Measurements from ENCODE around the gene CNTROB.

CNTROB gene, protein sequence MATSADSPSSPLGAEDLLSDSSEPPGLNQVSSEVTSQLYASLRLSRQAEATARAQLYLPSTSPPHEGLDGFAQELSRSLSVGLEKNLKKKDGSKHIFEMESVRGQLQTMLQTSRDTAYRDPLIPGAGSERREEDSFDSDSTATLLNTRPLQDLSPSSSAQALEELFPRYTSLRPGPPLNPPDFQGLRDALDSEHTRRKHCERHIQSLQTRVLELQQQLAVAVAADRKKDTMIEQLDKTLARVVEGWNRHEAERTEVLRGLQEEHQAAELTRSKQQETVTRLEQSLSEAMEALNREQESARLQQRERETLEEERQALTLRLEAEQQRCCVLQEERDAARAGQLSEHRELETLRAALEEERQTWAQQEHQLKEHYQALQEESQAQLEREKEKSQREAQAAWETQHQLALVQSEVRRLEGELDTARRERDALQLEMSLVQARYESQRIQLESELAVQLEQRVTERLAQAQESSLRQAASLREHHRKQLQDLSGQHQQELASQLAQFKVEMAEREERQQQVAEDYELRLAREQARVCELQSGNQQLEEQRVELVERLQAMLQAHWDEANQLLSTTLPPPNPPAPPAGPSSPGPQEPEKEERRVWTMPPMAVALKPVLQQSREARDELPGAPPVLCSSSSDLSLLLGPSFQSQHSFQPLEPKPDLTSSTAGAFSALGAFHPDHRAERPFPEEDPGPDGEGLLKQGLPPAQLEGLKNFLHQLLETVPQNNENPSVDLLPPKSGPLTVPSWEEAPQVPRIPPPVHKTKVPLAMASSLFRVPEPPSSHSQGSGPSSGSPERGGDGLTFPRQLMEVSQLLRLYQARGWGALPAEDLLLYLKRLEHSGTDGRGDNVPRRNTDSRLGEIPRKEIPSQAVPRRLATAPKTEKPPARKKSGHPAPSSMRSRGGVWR

GRCh38 chr17:7931709-7932482 lies at the start of gene CNTROB, which contains the start of gene TRAPPC1:
CNTROB (plus strand) TSS chr17:7932206; CDS start chr17:7933080, 874 bp downstream.
TRAPPC1 (minus strand) TSS chr17:7931946; CDS start chr17:7931829, 117 bp downstream.
- H3K4me3 ChIP-seq (ENCODE audit: control insufficient read depth, low read depth, low read length), result peak within 1 kb of the TSS; percentile 98
- TF ChIP-seq CTCF (IDR thresholded peaks at IDR 0.05; ENCODE audit: control insufficient read depth, insufficient read depth, low read depth, low read length, missing control alignments), result no peak
- peak; percentile 95 for DNase-seq (ENCODE audit: low read depth)

GRCh38 chr17:7882629-7883028 lies 49.4 kb upstream of the CNTROB start:
- no peak for TF ChIP-seq CTCF (IDR thresholded peaks at IDR 0.05; ENCODE audit: control insufficient read depth, insufficient read depth, low read depth, low read length, missing control alignments)
- no peak overlapping the region for H3K4me3 ChIP-seq (ENCODE audit: control insufficient read depth, low read depth, low read length)
- DNase-seq (ENCODE audit: low read depth), result no peak

- peak overlapping the region; percentile 52 for H3K4me3 ChIP-seq (ENCODE audit: control insufficient read depth, low read depth, low read length)
- TF ChIP-seq CTCF (IDR thresholded peaks at IDR 0.05; ENCODE audit: control insufficient read depth, insufficient read depth, low read depth, low read length, missing control alignments), result no peak
- no peak for DNase-seq (ENCODE audit: low read depth)
Observed at GRCh38 chr17:7883781-7884386, 48.1 kb upstream of the CNTROB start.

DNA sequence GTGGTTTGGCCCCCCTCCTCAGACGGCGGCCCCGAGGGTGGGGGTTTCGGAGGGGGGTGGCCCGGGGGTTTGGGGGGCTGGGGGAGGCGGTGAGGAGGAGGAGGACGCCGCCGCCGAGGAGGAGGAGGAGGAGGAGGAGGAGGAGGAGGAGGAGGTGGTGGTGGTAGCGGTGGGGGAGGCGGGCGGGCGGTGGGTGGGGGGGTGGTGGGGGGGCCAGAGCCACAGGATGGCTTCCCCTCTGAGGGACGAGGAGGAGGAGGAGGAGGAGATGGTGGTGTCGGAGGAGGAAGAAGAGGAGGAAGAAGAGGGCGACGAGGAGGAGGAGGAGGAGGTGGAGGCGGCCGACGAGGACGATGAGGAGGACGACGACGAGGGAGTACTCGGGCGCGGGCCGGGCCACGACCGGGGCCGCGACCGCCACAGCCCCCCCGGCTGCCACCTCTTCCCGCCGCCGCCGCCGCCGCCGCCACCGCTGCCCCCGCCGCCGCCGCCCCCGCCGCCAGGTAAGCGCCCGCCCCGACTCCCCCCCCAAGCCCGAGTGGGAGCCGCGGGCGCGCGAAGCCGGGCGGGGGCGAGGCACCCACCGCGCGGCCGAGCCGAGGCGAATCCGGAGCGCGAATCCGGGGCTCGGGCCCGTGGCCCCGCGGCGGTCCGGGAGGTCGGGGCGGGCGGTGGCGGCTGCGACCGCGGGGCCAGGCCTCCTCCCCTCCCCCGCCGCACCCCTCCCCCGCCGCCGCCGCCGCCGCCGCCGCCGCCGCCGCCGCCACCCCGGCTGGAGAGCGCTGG lies 47.2 kb upstream of the CNTROB start:
- DNase-seq (ENCODE audit: low read depth), result no peak
- H3K4me3 ChIP-seq (ENCODE audit: control insufficient read depth, low read depth, low read length), result peak overlapping the region; percentile 99
- TF ChIP-seq CTCF (IDR thresholded peaks at IDR 0.05; ENCODE audit: control insufficient read depth, insufficient read depth, low read depth, low read length, missing control alignments), result no peak

DNA sequence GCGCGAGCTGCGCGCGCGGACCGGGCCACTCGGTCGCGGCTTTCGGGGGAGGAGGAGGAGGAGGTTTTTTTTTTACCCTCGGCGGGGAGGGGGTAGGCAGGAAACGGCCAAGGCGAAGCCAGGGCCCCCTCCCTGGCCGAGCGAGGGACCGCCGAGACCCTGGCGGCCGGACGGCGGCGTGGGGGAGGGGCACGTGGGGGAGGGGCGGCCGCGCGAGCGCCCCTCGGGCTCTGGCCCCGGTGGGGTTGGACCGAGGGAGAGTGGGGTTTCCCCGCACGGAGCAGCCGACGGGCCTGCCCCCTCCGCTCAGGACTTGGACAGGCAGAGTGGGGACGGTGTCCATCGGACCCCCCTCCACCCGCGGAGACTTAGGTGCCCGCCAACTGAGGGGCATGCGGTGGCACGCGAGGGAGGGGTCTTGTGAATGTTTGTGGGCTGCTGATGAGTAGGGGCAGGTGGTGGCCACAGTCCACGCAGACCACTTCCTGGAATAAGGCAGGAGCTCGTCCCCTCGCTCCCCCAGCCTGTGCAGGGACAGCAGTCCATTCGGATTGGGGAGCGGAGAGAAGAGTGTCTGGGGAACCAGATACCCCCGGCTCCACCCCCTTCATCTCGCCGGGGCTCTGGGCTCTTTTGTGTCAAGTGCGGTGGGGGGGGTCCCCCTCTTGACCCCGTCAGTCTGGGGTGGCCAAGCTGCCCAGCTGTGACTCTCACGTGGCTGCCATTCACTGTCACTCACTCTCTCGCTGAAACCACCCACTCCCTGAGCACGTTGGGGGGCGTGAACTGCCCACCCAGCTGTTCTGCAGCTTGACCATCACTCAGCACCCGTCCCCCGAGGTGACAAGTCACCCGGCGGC lies 46.4 kb upstream of the CNTROB start:
- no peak for DNase-seq (ENCODE audit: low read depth)
- no peak for TF ChIP-seq CTCF (IDR thresholded peaks at IDR 0.05; ENCODE audit: control insufficient read depth, insufficient read depth, low read depth, low read length, missing control alignments)
- peak overlapping the region; percentile 99 for H3K4me3 ChIP-seq (ENCODE audit: control insufficient read depth, low read depth, low read length)
